Measurements from ENCODE around the gene TNIK.

Gene TNIK

DNA sequence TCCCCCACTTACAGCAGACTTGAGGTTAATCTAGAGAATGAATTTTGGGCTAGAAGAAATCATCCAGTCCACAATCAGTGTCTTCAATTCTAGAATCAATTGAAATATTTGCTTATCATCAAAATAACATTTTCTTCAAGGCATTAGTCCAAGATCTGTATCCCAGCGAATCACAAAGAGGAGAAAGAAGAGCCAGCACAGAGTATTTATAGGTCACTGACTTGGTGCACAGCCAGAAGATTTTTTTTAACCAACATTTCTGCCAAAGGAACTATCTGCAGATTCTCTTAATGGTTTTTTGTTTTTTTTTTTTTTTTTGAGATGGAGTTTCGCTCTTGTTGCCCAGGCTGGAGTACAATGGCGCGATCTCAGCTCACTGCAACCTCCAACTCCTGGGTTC is 178.2 kb downstream of the TNIK start:
- Histone ChIP-seq H3K4me3 (ENCODE audit: low read length) (no peak overlapping the region), H3K4me2 (ENCODE audit: low read length) (no peak overlapping the region), H3K79me2 (ENCODE audit: control insufficient read depth, low read length) (no peaks in the 10 kb centered on the region)

GRCh38 chr3:171281256-171281992 is 178.8 kb downstream of the TNIK start:
- no peaks in the 10 kb centered on the region for H3K79me2 ChIP-seq (ENCODE audit: control insufficient read depth, low read length)
- no peak for TF ChIP-seq EZH2phosphoT487 (IDR thresholded peaks at IDR 0.05; ENCODE audit: borderline replicate concordance, low read length)
- TF ChIP-seq, protein P1, sequence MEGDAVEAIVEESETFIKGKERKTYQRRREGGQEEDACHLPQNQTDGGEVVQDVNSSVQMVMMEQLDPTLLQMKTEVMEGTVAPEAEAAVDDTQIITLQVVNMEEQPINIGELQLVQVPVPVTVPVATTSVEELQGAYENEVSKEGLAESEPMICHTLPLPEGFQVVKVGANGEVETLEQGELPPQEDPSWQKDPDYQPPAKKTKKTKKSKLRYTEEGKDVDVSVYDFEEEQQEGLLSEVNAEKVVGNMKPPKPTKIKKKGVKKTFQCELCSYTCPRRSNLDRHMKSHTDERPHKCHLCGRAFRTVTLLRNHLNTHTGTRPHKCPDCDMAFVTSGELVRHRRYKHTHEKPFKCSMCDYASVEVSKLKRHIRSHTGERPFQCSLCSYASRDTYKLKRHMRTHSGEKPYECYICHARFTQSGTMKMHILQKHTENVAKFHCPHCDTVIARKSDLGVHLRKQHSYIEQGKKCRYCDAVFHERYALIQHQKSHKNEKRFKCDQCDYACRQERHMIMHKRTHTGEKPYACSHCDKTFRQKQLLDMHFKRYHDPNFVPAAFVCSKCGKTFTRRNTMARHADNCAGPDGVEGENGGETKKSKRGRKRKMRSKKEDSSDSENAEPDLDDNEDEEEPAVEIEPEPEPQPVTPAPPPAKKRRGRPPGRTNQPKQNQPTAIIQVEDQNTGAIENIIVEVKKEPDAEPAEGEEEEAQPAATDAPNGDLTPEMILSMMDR (IDR thresholded peaks at IDR 0.05; ENCODE audit: low read depth, low read length, poor library complexity, severe bottlenecking): no peak
- no peak overlapping the region for H3K4me2 ChIP-seq (ENCODE audit: low read length)

More for the DNA sequence above, 178.2 kb downstream of the TNIK start:
- Histone ChIP-seq H3K9me2 (replicated peaks; ENCODE audit: control insufficient read depth, low read length) (no peaks in the 10 kb centered on the region), H3K4me1 (ENCODE audit: control insufficient read depth, low read length) (no peaks in the 10 kb centered on the region), H3F3A (ENCODE audit: control insufficient read depth, insufficient read depth) (no peaks in the 10 kb centered on the region), H3K9me3 (ENCODE audit: control insufficient read depth, insufficient read depth, low read length) (no peaks in the 10 kb centered on the region), H3K27me3 (ENCODE audit: control insufficient read depth, low read length) (peaks cover 18% of the 10 kb centered on the region), H3K27ac (ENCODE audit: low read depth, low read length) (no peak overlapping the region), H4K20me1 (ENCODE audit: control insufficient read depth, insufficient read depth, low read depth, low read length) (no peaks in the 10 kb centered on the region), H3K36me3 (ENCODE audit: control insufficient read depth, low read length) (no peaks in the 10 kb centered on the region)
- no peak for TF ChIP-seq EZH2phosphoT487 (IDR thresholded peaks at IDR 0.05; ENCODE audit: borderline replicate concordance, low read length)
- TF ChIP-seq, protein P1 (IDR thresholded peaks at IDR 0.05; ENCODE audit: low read depth, low read length, poor library complexity, severe bottlenecking): no peak

DNA sequence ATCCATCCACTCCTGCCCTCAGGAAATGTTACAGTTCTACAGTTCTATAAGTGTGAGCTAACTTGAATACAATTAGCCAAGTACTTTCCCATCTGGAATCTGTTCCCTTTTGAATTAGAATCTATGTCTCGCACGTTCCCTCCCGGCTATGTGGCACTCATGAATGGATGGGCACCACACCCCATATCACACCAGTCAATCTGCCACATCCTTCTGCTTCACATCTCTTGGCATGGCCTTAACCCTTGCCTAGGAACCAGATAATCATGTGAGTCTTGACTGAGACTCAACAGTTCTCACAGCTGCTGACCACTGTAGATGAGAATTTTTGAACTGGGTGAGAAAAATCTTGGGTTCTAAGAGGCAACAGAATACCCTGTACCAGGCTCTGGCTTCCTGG is 180.2 kb downstream of the TNIK start:
- Histone ChIP-seq H3K4me2 (ENCODE audit: low read length) (no peak overlapping the region), H4K20me1 (ENCODE audit: control insufficient read depth, insufficient read depth, low read depth, low read length) (no peaks in the 10 kb centered on the region), H3K9me3 (ENCODE audit: control insufficient read depth, insufficient read depth, low read length) (no peaks in the 10 kb centered on the region), H3F3A (ENCODE audit: control insufficient read depth, insufficient read depth) (no peaks in the 10 kb centered on the region), H3K27ac (ENCODE audit: low read depth, low read length) (no peak overlapping the region), H3K4me3 (ENCODE audit: low read length) (no peak overlapping the region), H3K36me3 (ENCODE audit: control insufficient read depth, low read length) (no peaks in the 10 kb centered on the region), H3K4me1 (ENCODE audit: control insufficient read depth, low read length) (no peaks in the 10 kb centered on the region), H3K79me2 (ENCODE audit: control insufficient read depth, low read length) (no peaks in the 10 kb centered on the region), H3K27me3 (ENCODE audit: control insufficient read depth, low read length) (peaks cover 18% of the 10 kb centered on the region), H3K9me2 (replicated peaks; ENCODE audit: control insufficient read depth, low read length) (no peaks in the 10 kb centered on the region)
- TF ChIP-seq, protein P1 (IDR thresholded peaks at IDR 0.05; ENCODE audit: low read depth, low read length, poor library complexity, severe bottlenecking): no peak
- TF ChIP-seq EZH2phosphoT487 (IDR thresholded peaks at IDR 0.05; ENCODE audit: borderline replicate concordance, low read length): no peak

More at GRCh38 chr3:171281256-171281992, 178.8 kb downstream of the TNIK start:
- H3K9me3 ChIP-seq (ENCODE audit: control insufficient read depth, insufficient read depth, low read length): no peaks in the 10 kb centered on the region
- H3F3A ChIP-seq (ENCODE audit: control insufficient read depth, insufficient read depth): no peaks in the 10 kb centered on the region
- no peak overlapping the region for H3K27ac ChIP-seq (ENCODE audit: low read depth, low read length)
- H4K20me1 ChIP-seq (ENCODE audit: control insufficient read depth, insufficient read depth, low read depth, low read length): no peaks in the 10 kb centered on the region
- no peak overlapping the region for H3K4me3 ChIP-seq (ENCODE audit: low read length)
- H3K9me2 ChIP-seq (replicated peaks; ENCODE audit: control insufficient read depth, low read length): no peaks in the 10 kb centered on the region
- no peaks in the 10 kb centered on the region for H3K4me1 ChIP-seq (ENCODE audit: control insufficient read depth, low read length)
- no peaks in the 10 kb centered on the region for H3K36me3 ChIP-seq (ENCODE audit: control insufficient read depth, low read length)
- H3K27me3 ChIP-seq (ENCODE audit: control insufficient read depth, low read length): peaks cover 18% of the 10 kb centered on the region

Measured in DOHH2 (cell line).